Central memory CD8-positive, alpha-beta T cell (primary cell): Measurements from ENCODE around the gene TMEM114.
"Not testable (repeated sequence)": the region's sequence is repeated elsewhere in the genome, so short reads cannot be mapped to it uniquely, and the experiment has no call there.

Experiments used
- ATAC-seq: fragments of 150-1000 bp; cut with Tn5 transposase; replicated peaks from 2 replicates; pipeline ENCODE4 v1.10.0; 2022; ENCODE audit warnings: mild to moderate bottlenecking, moderate FRiP score, moderate number of reproducible peaks; ENCODE audit not compliant: poor library complexity, severe bottlenecking; ENCODE audit errors: extremely low read depth
- DNase-seq, 2 donors: peaks; one replicate each; pipeline ENCODE4 v3.0.0; 2021; ENCODE audit warnings: low spot score in 2 of 2
- H3K27ac Mint-ChIP-seq: one replicate; pipeline ENCODE4 v1.8.0; 2022; ENCODE audit warnings: low read depth, mild to moderate bottlenecking, moderate library complexity, mixed read lengths
- H3K27me3 Mint-ChIP-seq: one replicate; pipeline ENCODE4 v1.8.0; 2022; ENCODE audit warnings: mixed read lengths
- H3K36me3 Mint-ChIP-seq: one replicate; pipeline ENCODE4 v1.8.0; 2022; ENCODE audit warnings: mild to moderate bottlenecking, moderate library complexity, mixed read lengths; ENCODE audit not compliant: insufficient read depth
- H3K4me1 Mint-ChIP-seq: one replicate; pipeline ENCODE4 v1.8.0; 2022; ENCODE audit warnings: mixed read lengths
- H3K4me3 Mint-ChIP-seq: one replicate; pipeline ENCODE4 v1.8.0; 2022; ENCODE audit warnings: mild to moderate bottlenecking, moderate library complexity, mixed read lengths
- H3K9me3 Mint-ChIP-seq: one replicate; pipeline ENCODE4 v1.8.0; 2022; ENCODE audit warnings: mixed read lengths

The TMEM114 gene

DNA sequence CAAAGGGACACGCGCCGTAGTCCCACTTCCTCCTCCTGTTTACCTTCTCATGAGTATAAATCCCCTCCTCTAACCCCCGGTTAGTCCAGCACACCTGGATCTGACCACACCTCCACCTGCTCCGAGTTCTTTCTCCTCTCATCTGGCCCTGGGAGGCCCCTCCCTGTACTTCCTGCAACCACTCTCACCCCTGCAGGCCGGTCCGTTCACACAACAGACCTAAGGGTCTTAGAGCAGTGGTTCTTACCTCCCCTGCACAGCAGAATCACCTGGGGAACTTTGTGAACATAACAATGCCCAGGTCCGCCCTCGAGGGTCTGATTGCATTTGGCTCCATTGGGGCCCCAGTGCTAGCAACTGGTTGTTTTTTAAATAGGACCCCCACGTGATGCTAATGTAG is 24.8 kb downstream of the TMEM114 start:
- Mint-ChIP-seq H3K4me1 (no peaks in the 10 kb centered on the region), H3K27me3 (no peaks in the 10 kb centered on the region), H3K27ac (no peak overlapping the region), H3K36me3 (no peaks in the 10 kb centered on the region), H3K4me3 (no peak overlapping the region), H3K9me3 (no peaks in the 10 kb centered on the region)
- ATAC-seq (no peak), DNase-seq (no peak)

DNA sequence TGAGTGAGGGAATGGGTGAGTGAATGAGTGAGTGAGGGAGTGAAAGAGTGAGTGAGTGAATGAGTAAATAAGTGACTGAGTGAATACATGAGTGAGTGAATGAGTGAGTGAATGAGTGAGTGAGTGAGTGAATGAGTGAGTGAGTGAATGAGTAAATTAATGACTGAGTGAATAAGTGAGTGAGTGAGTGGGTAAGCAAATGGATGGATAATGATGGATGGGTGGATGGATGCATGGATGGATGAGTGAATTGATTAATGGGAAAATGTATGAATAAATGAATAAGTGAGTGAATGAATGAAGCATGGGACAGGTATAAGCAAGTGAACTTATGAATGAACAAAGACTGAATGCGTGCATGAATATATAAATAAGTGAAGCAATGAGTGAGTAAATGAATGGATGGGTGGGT is 25.4 kb downstream of the TMEM114 start:
- Mint-ChIP-seq H3K4me1 (no peaks in the 10 kb centered on the region), H3K9me3 (no peaks in the 10 kb centered on the region), H3K36me3 (no peaks in the 10 kb centered on the region), H3K27ac (no peak overlapping the region), H3K4me3 (no peak overlapping the region), H3K27me3 (no peaks in the 10 kb centered on the region)
- no peak for DNase-seq
- no peak for ATAC-seq

DNA sequence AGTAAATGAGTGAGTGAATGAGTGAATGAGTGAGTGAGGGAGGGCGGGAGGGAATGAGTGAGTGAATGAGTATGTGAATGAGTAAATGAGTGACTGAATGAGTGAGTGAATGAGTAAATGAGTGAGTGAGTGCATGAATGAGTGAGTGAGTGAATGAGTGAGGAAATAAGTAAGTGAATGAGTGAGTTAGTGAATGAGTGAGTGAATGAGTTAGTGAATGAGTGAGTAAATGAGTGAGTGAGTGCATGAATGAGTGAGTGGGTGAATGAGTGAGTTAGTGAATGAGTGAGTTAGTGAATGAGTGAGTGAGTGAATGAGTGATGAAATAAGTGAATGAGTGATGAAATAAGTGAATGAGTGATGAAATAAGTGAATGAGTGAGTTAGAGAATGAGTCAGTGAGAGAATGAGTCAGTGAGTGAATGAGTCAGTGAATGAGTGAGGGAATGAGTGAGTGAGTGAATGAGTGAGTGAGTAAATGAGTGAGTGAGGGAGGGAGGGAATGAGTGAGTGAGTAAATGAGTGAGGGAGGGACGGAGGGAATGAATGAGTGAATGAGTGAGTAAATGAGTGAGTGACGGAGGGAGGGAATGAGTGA is 26.3 kb downstream of the TMEM114 start:
- H3K36me3 Mint-ChIP-seq: not testable (repeated sequence)

DNA sequence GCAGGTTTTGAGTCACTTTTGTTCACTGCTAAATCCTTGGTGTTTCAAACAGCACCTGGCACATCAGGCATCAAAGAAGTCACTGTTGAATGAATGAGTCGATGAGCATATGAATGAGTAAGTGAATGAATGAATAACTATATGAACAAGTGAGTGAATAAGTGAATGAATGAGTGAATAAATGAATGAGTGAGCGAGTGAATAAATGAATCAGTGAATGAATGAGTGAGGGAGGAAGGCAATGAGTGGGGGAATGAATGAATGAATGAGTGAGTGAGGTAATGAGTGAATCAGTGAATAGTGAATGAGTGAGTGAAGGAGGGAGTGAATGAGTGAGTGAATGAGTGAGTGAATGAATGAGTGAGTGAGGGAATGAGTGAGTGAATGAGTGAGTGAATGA is 28.8 kb downstream of the TMEM114 start:
- no peak overlapping the region for H3K27ac Mint-ChIP-seq
- no peaks in the 10 kb centered on the region for H3K9me3 Mint-ChIP-seq
- DNase-seq: no peak
- no peak overlapping the region for H3K4me3 Mint-ChIP-seq
- H3K4me1 Mint-ChIP-seq: no peaks in the 10 kb centered on the region
- no peak for ATAC-seq
- peaks cover 11% of the 10 kb centered on the region for H3K27me3 Mint-ChIP-seq
- H3K36me3 Mint-ChIP-seq: no peaks in the 10 kb centered on the region

More for the DNA sequence above, 26.3 kb downstream of the TMEM114 start:
- not testable (repeated sequence) for H3K27me3 Mint-ChIP-seq, H3K4me1 Mint-ChIP-seq, H3K4me3 Mint-ChIP-seq, DNase-seq, H3K9me3 Mint-ChIP-seq, ATAC-seq, H3K27ac Mint-ChIP-seq

DNA sequence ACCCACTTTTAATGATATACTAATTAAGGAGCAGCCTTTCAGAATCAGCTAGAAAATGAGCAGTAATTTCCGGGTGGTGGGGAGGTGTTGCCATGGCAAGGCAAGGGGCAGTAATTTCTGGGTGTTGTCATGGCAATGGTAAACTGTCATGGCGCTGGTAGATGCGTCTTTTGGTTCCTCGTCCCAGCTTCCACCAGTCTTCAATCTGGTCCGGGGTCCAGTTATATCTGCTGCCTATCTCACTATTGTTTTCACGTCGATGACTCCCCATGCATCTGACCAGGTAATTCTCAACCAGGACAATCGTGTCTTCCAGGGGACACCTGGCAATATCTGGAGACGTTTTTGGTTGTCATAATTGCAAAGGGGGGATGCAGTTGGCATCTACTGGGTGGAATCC is 34.9 kb downstream of the TMEM114 start:
- ATAC-seq: no peak
- H3K27me3 Mint-ChIP-seq: peaks cover 71% of the 10 kb centered on the region
- no peak for DNase-seq
- no peaks in the 10 kb centered on the region for H3K4me1 Mint-ChIP-seq
- H3K4me3 Mint-ChIP-seq: no peak overlapping the region
- no peaks in the 10 kb centered on the region for H3K36me3 Mint-ChIP-seq
- no peak overlapping the region for H3K27ac Mint-ChIP-seq
- no peaks in the 10 kb centered on the region for H3K9me3 Mint-ChIP-seq

DNA sequence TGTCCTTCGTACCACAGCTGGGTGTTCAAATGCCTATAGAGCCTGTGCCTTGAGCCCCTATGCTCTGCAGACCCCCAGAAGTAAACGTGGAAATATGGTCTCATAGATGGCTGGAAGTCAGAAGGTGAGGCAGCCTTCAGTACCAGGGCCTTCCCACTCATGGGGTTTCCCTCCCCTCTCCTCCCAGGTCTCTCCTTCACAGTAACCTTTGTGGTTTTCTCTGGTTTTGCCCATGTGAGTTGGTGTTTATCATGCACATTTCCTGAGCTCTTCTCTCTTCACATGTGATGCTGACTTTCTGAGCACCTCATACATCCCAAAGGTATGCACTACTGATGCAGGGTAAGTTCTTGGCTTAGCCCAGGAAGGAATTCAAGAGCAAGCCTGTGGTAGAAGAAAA is 35.4 kb downstream of the TMEM114 start:
- no peak overlapping the region for H3K27ac Mint-ChIP-seq
- H3K4me1 Mint-ChIP-seq: no peaks in the 10 kb centered on the region
- H3K27me3 Mint-ChIP-seq: peaks cover 76% of the 10 kb centered on the region
- no peaks in the 10 kb centered on the region for H3K36me3 Mint-ChIP-seq
- DNase-seq: no peak
- H3K4me3 Mint-ChIP-seq: no peak overlapping the region
- no peaks in the 10 kb centered on the region for H3K9me3 Mint-ChIP-seq
- no peak for ATAC-seq

DNA sequence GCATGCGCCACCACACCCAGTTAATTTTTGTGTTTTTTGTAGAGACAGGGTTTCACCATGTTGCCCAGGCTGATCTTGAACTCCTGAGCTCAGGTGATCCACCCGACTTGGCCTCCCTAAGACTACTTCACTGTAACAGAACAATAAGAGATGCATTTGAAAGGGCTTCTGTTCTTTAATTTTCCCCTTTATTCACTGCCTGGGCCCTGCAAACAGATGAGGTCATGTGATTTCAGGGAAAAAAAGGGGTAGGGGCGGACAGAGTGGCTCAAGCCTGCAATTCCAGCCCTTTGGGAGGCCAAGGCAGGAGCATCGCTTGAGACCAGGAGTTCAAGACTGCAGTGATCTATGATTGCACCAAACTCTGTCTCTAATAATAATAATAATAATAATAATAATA is 36.3 kb downstream of the TMEM114 start:
- no peak for DNase-seq
- peaks cover 84% of the 10 kb centered on the region for H3K27me3 Mint-ChIP-seq

DNA sequence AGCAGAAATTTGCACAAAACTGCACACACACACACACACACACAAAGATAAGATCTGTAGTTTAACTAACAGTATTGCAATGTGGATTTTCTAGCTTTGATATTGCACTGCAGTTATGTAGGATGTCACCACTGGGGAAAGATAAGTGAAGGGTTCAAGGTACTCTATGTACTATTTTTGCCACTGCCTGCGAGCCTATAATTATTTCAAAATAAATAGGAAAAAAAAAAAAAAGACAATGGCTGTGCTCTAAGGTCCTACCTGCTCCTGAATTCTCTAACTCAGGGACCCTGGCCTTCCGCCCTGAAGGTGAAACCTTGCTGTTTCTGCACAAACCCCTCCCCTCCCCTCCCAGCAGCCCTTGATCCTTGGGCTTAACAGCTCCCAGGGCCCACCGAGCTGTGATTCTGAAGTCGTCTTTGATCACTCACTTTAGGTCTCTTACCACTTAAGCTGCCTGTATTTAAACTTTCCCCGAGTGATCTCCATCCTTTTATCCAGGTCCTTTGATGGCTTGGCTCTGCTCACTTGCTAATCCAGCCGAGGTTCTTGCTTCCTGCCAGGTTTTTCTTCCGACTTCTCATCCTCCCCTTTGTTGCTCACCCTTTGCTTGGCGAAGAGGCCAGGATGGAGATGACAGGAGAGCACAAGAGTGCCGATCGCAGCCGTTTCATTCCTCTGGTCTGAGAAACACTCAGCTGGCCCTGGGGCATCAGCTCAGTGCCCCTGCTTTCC is 37.7 kb downstream of the TMEM114 start:
- Mint-ChIP-seq H3K9me3 (no peaks in the 10 kb centered on the region), H3K27ac (no peak overlapping the region), H3K27me3 (peaks cover 97% of the 10 kb centered on the region), H3K4me1 (no peaks in the 10 kb centered on the region), H3K36me3 (no peaks in the 10 kb centered on the region), H3K4me3 (no peak overlapping the region)
- ATAC-seq (no peak), DNase-seq (no peak)

More for the DNA sequence above, 36.3 kb downstream of the TMEM114 start:
- Mint-ChIP-seq H3K4me1 (no peaks in the 10 kb centered on the region), H3K36me3 (no peaks in the 10 kb centered on the region), H3K27ac (no peak overlapping the region), H3K9me3 (no peaks in the 10 kb centered on the region), H3K4me3 (no peak overlapping the region)
- no peak for ATAC-seq

DNA sequence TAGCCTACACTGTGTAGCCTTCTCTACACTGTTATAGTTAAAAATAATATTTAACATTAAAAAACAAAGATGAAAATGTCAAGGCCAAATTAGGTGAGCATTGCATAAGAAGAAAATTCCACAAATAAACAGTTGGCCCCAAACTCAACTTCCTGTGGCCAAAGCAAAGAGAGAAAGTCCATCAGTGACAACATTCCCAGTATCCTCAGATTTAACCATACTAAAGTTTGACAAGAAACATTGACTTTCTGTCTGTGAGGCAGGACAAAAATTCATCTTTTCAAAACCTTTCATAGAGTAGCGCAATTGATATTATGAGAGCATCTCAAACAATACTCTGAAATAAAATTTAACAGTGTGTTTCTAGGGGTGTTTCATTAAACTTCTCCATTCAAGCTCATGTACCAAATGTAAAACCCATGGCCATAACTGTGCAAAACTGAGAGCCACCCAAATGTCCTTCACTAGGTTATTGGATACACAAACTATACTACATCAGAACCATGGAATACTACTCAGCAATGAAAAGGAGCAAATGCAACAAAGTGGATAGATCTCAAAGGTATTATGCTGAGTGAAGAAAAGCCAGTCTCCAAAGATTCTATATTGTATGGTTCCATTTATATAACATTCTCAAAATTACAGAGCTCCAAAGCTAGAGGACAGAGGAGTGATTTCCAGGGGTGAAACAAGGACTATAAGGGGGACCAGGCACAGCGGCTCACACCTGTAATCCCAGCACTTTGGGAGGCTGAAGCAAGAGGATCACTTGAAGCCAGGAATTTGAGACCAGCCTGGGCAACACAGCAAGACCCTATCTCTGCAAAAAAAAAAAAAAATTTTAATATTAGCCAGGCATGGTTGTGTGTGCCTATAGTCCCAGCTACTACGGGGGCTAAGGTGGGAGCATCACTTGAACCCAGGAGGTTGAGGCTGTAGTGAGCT is 38.7 kb downstream of the TMEM114 start:
- Mint-ChIP-seq H3K27me3 (peaks cover 97% of the 10 kb centered on the region), H3K36me3 (no peaks in the 10 kb centered on the region), H3K4me1 (no peaks in the 10 kb centered on the region), H3K9me3 (no peaks in the 10 kb centered on the region), H3K27ac (no peak overlapping the region), H3K4me3 (no peak overlapping the region)
- DNase-seq (no peak), ATAC-seq (no peak)

DNA sequence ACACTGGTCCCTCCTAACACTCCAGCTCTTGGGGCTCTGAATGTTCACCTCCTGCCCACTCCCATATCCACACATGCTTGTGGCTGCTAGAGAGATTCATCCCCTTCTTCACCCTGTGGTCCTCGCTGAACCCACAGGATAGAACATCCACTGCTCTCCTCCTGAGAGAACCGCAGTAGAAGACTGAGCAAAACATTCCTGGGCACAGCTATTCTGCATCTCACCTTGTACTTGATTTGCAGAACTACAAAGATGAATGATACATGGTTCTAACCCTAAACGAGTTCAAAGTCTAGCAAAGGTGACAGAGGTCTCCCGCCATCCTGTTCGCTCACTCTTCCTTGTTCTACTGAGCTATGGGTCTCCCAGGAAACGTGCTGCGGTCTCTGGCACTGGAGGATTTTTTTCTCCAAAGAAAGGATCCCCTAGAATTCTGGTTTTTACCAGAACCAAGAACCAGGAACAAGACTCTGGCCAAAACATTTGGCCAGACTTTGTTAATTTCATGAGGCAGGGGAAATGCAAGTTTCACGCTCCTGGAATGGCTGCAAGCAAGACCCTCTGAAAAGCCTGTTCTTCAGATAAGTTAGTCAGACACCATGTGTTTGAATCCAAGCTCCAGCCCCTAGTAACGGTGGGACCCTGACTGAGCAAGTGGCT is 39.5 kb downstream of the TMEM114 start:
- Mint-ChIP-seq H3K27ac (no peak overlapping the region), H3K4me1 (no peaks in the 10 kb centered on the region), H3K36me3 (no peaks in the 10 kb centered on the region), H3K9me3 (no peaks in the 10 kb centered on the region), H3K4me3 (no peak overlapping the region), H3K27me3 (peaks cover 96% of the 10 kb centered on the region)
- ATAC-seq: no peak
- DNase-seq: no peak

DNA sequence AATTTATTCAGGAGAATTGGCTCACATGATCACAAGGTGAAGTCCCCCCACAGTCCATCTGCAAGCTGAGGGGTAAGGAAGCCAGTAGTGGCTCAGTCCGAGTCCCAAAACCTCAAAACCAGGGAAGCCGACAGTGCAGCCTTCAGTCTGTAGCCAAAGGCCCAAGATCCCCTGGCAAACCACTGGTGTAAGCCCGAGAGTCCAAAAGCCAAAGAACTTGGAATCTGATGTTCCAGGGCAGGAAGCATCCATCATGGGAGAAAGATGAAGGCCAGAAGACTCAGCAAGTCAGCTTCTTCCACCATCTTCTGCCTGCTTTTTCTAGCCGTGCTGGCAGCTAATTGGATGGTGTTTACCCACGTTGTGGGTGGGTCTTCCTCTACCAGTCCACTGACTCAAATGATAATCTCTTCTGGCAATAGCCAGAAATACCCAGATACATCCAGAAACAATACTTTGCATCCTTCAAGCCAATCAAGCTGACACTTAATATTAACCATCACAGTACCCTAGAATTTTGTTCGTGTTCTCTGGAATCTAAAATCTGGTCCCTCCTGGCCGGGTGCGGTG is 40.4 kb downstream of the TMEM114 start:
- Mint-ChIP-seq H3K27me3 (peaks cover 96% of the 10 kb centered on the region), H3K4me3 (no peak overlapping the region), H3K9me3 (no peaks in the 10 kb centered on the region), H3K36me3 (no peaks in the 10 kb centered on the region), H3K4me1 (no peaks in the 10 kb centered on the region), H3K27ac (no peak overlapping the region)
- ATAC-seq (no peak), DNase-seq (no peak)

DNA sequence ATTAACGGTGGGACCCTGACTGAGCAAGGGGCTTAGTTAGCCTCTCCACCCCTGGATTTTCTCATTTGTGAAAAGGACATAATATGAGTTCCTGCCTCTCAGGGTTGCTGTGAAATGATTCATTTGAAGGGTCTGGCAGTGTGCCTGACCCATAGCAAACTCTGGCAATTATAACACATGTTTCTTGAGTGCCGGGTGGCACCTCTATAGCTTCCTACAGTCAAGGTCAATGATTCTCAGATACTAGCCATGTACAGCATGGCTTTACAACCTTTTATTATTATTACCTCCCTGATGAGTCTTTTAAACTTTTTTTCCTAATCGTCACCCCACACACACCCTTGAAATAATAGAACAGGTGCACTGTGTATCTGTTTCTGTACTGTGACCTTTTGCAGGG is 42.1 kb downstream of the TMEM114 start:
- H3K27ac Mint-ChIP-seq: no peak overlapping the region
- no peak for ATAC-seq
- no peaks in the 10 kb centered on the region for H3K36me3 Mint-ChIP-seq
- DNase-seq: no peak
- H3K27me3 Mint-ChIP-seq: peaks cover 92% of the 10 kb centered on the region
- H3K9me3 Mint-ChIP-seq: no peaks in the 10 kb centered on the region
- no peak overlapping the region for H3K4me3 Mint-ChIP-seq
- H3K4me1 Mint-ChIP-seq: no peaks in the 10 kb centered on the region
